Suprapubic skin (tissue), 4 donors: ENCODE results near the gene SPATA2. TPM values are rescaled to one million over a fixed set of nuclear protein-coding genes. Genes with fewer than 3 reads are reported as not detected.

ENCODE experiments used
- DNase-seq, 2 donors: peaks; one replicate each; pipeline ENCODE4 v3.0.0-alpha.2; 2019; ENCODE audit warnings: low spot score in 2 of 2
- H3K27ac ChIP-seq: fragments of 200-600 bp; sonication (generic); one replicate; pipeline ENCODE4 v1.5.1; 2019
- H3K27me3 ChIP-seq: fragments of 200-600 bp; sonication (generic); one replicate; pipeline ENCODE4 v1.5.1; 2019
- H3K36me3 ChIP-seq: fragments of 200-600 bp; sonication (generic); one replicate; pipeline ENCODE4 v1.5.1; 2019
- H3K4me1 ChIP-seq: fragments of 200-600 bp; sonication (generic); one replicate; pipeline ENCODE4 v1.5.1; 2019
- H3K4me3 ChIP-seq: fragments of 200-600 bp; sonication (generic); one replicate; pipeline ENCODE4 v1.5.1; 2019; ENCODE audit warnings: mild to moderate bottlenecking
- H3K9me3 ChIP-seq: fragments of 200-600 bp; sonication (generic); one replicate; pipeline ENCODE4 v1.5.1; 2019
- EP300 ChIP-seq: sonication (generic); formaldehyde crosslinking; IDR thresholded peaks from one replicate; pipeline ENCODE4 v1.6.1; 2017; ENCODE audit warnings: antibody characterized with exemption
- POLR2A ChIP-seq, 2 donors: fragments of 450-650 bp; IDR thresholded peaks; one replicate each; pipeline ENCODE4 v1.6.1; 2017; ENCODE audit warnings: antibody characterized with exemption in 2 of 2, mild to moderate bottlenecking in 2 of 2, moderate library complexity in 2 of 2
- POLR2AphosphoS5 ChIP-seq, 3 donors: sonication (generic); formaldehyde crosslinking; IDR thresholded peaks; one replicate each; pipeline ENCODE4 v1.6.1; 2017; ENCODE audit warnings: antibody characterized with exemption in 3 of 3
- WGBS: methylation state at CpG from one replicate; pipeline ENCODE4 v1.1.5; 2018; 5-methylcytosine and 5-hydroxymethylcytosine counted together
- total RNA-seq, 4 donors: library from RNA; depleted of rRNA; stranded (reverse); fragments of >200 nt; gene quantifications; one replicate each; pipeline ENCODE4 v1.1.0, GENCODE V29; 2016
- TF ChIP-seq, protein P1 (sequence below), 2 donors: fragments of 200-600 bp in 1 of 2; fragments of 450-650 bp in 1 of 2; sonication (generic) in 1 of 2; IDR thresholded peaks; one replicate each; pipeline ENCODE4 v1.5.1; 2016 to 2019; ENCODE audit warnings: antibody characterized with exemption in 2 of 2, mild to moderate bottlenecking in 1 of 2, moderate library complexity in 1 of 2

SPATA2 gene
- total RNA-seq, 4 donors from 2014 or later, result 7.3 to 9.3 (median 8.7) TPM

DNA sequence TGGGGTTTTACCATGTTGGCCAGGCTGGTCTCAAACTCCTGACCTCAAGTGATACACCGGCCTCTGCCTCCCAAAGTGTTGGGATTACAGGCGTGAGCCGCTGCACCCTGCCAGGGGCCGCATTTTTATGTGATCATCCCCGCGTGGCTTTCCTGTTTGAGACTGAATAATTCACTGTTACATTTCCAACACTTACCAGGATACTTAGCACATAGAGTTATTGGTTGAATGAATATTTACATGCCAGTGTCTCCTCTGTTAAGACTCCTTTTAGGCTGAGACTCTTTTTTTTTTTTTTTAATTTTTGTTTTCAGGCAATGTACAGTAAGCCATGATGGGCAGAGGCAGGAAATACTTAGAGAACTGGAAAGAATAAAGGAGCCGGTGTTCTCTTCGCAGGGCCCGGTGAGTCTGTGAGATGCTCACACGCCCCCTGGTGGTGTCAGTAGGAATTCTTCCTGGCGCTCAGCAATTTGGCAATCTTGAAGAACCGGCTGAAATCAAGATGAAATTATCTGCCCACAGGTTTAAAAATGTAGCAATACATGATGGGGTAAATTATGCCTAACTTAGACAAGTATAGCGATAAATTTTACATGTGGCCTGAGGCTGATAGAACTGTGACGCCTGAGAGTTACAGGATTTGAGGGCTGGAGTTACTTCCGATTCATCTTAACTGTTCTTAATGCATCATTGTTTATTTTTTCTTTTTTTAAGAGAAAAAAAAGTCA is 13.2 kb upstream of the SPATA2 start:
- no peak for TF ChIP-seq POLR2A (IDR thresholded peaks at IDR 0.05)
- TF ChIP-seq, protein P1, sequence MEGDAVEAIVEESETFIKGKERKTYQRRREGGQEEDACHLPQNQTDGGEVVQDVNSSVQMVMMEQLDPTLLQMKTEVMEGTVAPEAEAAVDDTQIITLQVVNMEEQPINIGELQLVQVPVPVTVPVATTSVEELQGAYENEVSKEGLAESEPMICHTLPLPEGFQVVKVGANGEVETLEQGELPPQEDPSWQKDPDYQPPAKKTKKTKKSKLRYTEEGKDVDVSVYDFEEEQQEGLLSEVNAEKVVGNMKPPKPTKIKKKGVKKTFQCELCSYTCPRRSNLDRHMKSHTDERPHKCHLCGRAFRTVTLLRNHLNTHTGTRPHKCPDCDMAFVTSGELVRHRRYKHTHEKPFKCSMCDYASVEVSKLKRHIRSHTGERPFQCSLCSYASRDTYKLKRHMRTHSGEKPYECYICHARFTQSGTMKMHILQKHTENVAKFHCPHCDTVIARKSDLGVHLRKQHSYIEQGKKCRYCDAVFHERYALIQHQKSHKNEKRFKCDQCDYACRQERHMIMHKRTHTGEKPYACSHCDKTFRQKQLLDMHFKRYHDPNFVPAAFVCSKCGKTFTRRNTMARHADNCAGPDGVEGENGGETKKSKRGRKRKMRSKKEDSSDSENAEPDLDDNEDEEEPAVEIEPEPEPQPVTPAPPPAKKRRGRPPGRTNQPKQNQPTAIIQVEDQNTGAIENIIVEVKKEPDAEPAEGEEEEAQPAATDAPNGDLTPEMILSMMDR (IDR thresholded peaks at IDR 0.05), result peak; percentile 87 to 93
- TF ChIP-seq POLR2AphosphoS5 (IDR thresholded peaks at IDR 0.05), result peak in 1 of 3 donors; percentile 42
- Histone ChIP-seq H3K27ac (no peak overlapping the region), H3K4me1 (peaks cover 3% of the 10 kb centered on the region), H3K36me3 (no peaks in the 10 kb centered on the region), H3K4me3 (no peak overlapping the region), H3K9me3 (no peaks in the 10 kb centered on the region), H3K27me3 (no peaks in the 10 kb centered on the region)
- WGBS, result 10% methylated on average over 15 of the region's 15 CpGs
- DNase-seq, result peak; percentile 89 to 90

DNA sequence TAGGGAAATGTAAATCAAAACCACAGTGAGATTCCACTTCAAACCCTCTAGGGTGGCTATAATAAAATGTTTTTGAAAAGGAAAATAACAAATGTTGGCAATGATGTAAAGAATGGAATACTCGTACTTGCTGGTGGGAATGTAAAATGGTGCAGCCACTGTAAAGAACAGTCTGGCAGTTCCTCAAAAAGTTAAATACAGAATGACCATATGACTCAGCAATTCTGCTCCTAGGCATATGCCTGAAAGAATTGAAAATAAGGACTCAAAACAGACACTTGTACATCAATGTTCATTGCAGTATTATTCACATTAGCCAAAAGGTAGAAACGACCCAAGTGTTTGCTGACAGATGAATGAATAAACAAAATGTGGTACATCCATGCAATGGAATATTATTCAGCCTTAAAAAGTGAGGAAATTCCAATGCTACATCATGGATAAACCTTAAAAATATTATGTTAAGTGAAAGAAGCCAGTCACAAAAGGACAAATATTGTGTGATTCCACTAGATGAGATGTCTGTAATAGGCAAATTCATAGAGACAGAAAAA is 10.6 kb upstream of the SPATA2 start:
- no peak for TF ChIP-seq POLR2A (IDR thresholded peaks at IDR 0.05)
- TF ChIP-seq POLR2AphosphoS5 (IDR thresholded peaks at IDR 0.05), result no peak
- TF ChIP-seq, protein P1 (IDR thresholded peaks at IDR 0.05), result no peak
- no peak for TF ChIP-seq EP300
- H3K4me3 ChIP-seq, result no peak overlapping the region
- no peaks in the 10 kb centered on the region for H3K36me3 ChIP-seq
- 56% methylated on average over 2 of the region's 2 CpGs for WGBS
- no peaks in the 10 kb centered on the region for H3K27me3 ChIP-seq
- no peak overlapping the region for H3K27ac ChIP-seq
- no peaks in the 10 kb centered on the region for H3K9me3 ChIP-seq
- H3K4me1 ChIP-seq, result peaks cover 3% of the 10 kb centered on the region
- DNase-seq, result no peak

DNA sequence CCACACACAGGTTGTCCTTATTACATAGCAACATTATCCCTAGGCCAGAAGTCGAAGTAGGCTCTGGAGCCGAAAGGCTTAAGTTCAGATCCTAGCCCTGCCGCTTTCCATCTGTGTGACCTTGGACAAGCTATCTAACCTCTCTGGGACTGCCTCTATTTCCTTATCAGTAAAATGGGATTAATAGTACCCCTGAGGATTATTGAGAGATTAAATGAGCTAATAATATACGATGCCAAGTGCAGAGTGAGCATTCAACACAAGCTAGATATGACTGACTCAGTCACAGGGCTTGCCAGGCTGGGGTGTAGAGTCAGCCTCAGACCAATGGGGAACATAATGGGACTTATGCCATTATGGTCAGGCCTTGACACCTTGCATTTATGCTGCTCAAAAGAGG is 8.9 kb upstream of the SPATA2 start:
- TF ChIP-seq, protein P1 (IDR thresholded peaks at IDR 0.05), result no peak
- TF ChIP-seq POLR2AphosphoS5 (IDR thresholded peaks at IDR 0.05) (no peak), EP300 (no peak)
- DNase-seq, result no peak
- Histone ChIP-seq H3K4me1 (peaks cover 3% of the 10 kb centered on the region), H3K27me3 (no peaks in the 10 kb centered on the region), H3K9me3 (no peaks in the 10 kb centered on the region), H3K4me3 (no peak overlapping the region), H3K27ac (no peak overlapping the region), H3K36me3 (no peaks in the 10 kb centered on the region)
- 95% methylated on average over 4 of the region's 4 CpGs for WGBS

DNA sequence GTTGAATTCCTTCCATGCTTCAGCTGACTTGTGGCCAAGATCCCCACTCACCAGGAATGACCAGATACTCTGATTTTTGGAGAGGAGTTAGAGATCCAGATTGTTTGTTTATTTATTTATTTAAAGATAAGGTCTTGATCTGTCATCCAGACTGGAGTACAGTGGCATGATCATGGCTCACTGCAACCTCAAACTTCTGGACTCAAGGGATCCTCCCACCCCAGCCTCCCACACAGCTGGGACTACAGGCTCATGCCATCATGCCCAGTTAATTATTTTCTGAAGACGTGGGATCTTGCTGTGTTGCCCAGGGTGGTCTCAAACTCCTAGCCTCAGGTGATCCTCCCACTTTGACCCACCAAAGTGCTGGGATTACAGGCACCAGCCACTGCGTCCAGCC is 4.1 kb upstream of the SPATA2 start:
- H3K9me3 ChIP-seq, result no peaks in the 10 kb centered on the region
- no peak for TF ChIP-seq POLR2AphosphoS5 (IDR thresholded peaks at IDR 0.05)
- H3K4me1 ChIP-seq, result peaks cover 14% of the 10 kb centered on the region
- WGBS, result 88% methylated on average over 2 of the region's 2 CpGs
- H3K27ac ChIP-seq, result no peak overlapping the region
- no peak overlapping the region for H3K4me3 ChIP-seq
- H3K36me3 ChIP-seq, result no peaks in the 10 kb centered on the region
- H3K27me3 ChIP-seq, result no peaks in the 10 kb centered on the region
- no peak for DNase-seq

DNA sequence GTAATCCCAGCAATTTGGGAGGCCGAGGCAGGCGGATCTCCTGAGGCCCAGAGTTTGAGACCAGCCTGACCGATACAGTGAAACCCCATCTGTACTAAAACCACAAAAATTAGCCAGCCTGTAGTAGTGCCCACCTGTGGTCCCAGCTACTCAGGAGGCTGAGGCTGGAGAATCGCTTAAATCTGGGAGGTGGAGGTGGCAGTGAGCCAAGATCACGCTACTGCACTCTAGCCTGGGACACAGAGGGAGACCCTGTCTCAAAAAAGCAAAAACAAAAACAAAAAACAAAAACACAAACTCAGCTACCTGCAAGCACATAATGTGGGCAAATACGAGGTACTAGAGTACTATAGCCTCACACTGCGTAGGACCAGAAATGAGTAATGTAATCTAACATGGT is 3.7 kb upstream of the SPATA2 start:
- H3K27me3 ChIP-seq, result no peaks in the 10 kb centered on the region
- no peaks in the 10 kb centered on the region for H3K36me3 ChIP-seq
- no peak for DNase-seq
- H3K9me3 ChIP-seq, result no peaks in the 10 kb centered on the region
- H3K4me3 ChIP-seq, result no peak overlapping the region
- no peak overlapping the region for H3K27ac ChIP-seq
- WGBS, result 66% methylated on average over 7 of the region's 7 CpGs
- no peak for TF ChIP-seq POLR2A (IDR thresholded peaks at IDR 0.05)
- no peak for TF ChIP-seq EP300
- no peak for TF ChIP-seq POLR2AphosphoS5 (IDR thresholded peaks at IDR 0.05)
- TF ChIP-seq, protein P1 (IDR thresholded peaks at IDR 0.05), result no peak
- H3K4me1 ChIP-seq, result peaks cover 19% of the 10 kb centered on the region
